A549 (cell line): ENCODE measurements around the gene ADAMTS13. TPM values are rescaled to one million over a fixed set of nuclear protein-coding genes. Genes with fewer than 3 reads are reported as not detected.

ENCODE experiments used
- ATAC-seq, 2 experiments: fragments of 200-7000 bp in 1 of 2; fragments of >200 bp in 1 of 2; cut with Nextera tagmentation in 1 of 2; cut with Tn5 transposase in 1 of 2; 3 replicates each; pipeline versions ENCODE4 v1.8.0 to v1.9.1; 2018 to 2020; ENCODE audit warnings: mild to moderate bottlenecking in 1 of 2, moderate library complexity in 1 of 2
- CTCF ChIA-PET: fragments of 300-600 bp; sonication (Branson Sonifier 250); formaldehyde crosslinking; extraction: SDS; loops from one replicate; lab custom pipeline; 2021; ENCODE audit warnings: antibody characterized with exemption, inconsistent platforms; lab: Yijun Ruan, JAX
- POLR2A ChIA-PET: fragments of 350-600 bp; formaldehyde crosslinking; extraction: SDS; loops from one replicate; lab custom pipeline; 2021; ENCODE audit warnings: antibody characterized with exemption, inconsistent platforms; lab: Yijun Ruan, JAX
- DNase-seq, 2 experiments: peaks; one replicate each; pipeline versions ENCODE4 v3.0.0 to v3.0.0-alpha.2; 2011 to 2016; ENCODE audit warnings: low read depth in 1 of 2, low spot score in 1 of 2
- FAIRE-seq: peaks from 2 replicates; lab custom pipeline; 2011; peaks lifted over from hg19 to GRCh38; lab: Jason Lieb, UNC
- H3K27ac ChIP-seq, 2 experiments: fragments of >200 bp; sonication (Bioruptor Twin); formaldehyde crosslinking; 3 replicates each; pipeline ENCODE4 v1.5.1; 2016 to 2017
- H3K4me1 ChIP-seq: fragments of >200 bp; sonication (Bioruptor Twin); formaldehyde crosslinking; 3 replicates; pipeline ENCODE4 v1.6.1; 2016
- H3K4me2 ChIP-seq: fragments of >200 bp; sonication (Bioruptor Twin); formaldehyde crosslinking; 3 replicates; pipeline ENCODE4 v1.6.1; 2016
- H3K4me3 ChIP-seq: fragments of >200 bp; sonication (Bioruptor Twin); formaldehyde crosslinking; 3 replicates; pipeline ENCODE4 v1.5.1; 2016
- H3K9me3 ChIP-seq: fragments of >200 bp; sonication (Bioruptor Twin); formaldehyde crosslinking; 3 replicates; pipeline ENCODE4 v1.6.1; 2016
- ATOH8 ChIP-seq: fragments of 250-450 bp; sonication (Bioruptor Pico); IDR thresholded peaks from 2 replicates; pipeline ENCODE4 v1.5.0; 2020; ENCODE audit warnings: low read depth, mild to moderate bottlenecking, moderate library complexity
- BHLHE40 ChIP-seq: IDR thresholded peaks from 2 replicates; pipeline ENCODE4 v1.6.1; 2012; ENCODE audit warnings: low read depth, low read length, inconsistent platforms
- CBX2 ChIP-seq: fragments of 200-600 bp; sonication (generic); IDR thresholded peaks from 2 replicates; pipeline ENCODE4 v1.6.1; 2016; ENCODE audit warnings: low read depth, mild to moderate bottlenecking, borderline replicate concordance
- CHD2 ChIP-seq: fragments of 150-350 bp; IDR thresholded peaks from 2 replicates; pipeline ENCODE4 v1.6.1; 2014; ENCODE audit warnings: low read length; ENCODE audit not compliant: partially characterized antibody
- CTCF ChIP-seq: fragments of >200 bp; sonication (Bioruptor Twin); formaldehyde crosslinking; IDR thresholded peaks from 3 replicates; pipeline ENCODE4 v1.5.1; 2016
- EHF ChIP-seq: fragments of 250-450 bp; sonication (Bioruptor Pico); IDR thresholded peaks from 2 replicates; pipeline ENCODE4 v1.5.0; 2020; ENCODE audit warnings: mild to moderate bottlenecking
- EHMT2 ChIP-seq: fragments of 200-600 bp; sonication (generic); IDR thresholded peaks from 2 replicates; pipeline ENCODE4 v1.6.1; 2016; ENCODE audit warnings: antibody characterized with exemption, low read depth, mild to moderate bottlenecking, moderate library complexity
- ELK1 ChIP-seq: fragments of 150-350 bp; IDR thresholded peaks from 2 replicates; pipeline ENCODE4 v1.6.1; 2014; ENCODE audit warnings: low read depth, mild to moderate bottlenecking, low read length
- HDAC2 ChIP-seq: fragments of 200-600 bp; sonication (generic); IDR thresholded peaks from 2 replicates; pipeline ENCODE4 v1.6.1; 2016
- JUN ChIP-seq, 2 experiments: fragments of >200 bp; sonication (Bioruptor Twin); formaldehyde crosslinking; IDR thresholded peaks; 2 replicates in 1 of 2; 3 replicates in 1 of 2; pipeline ENCODE4 v1.6.1; 2016 to 2017
- KDM1A ChIP-seq: fragments of 200-600 bp; sonication (generic); IDR thresholded peaks from 2 replicates; pipeline ENCODE4 v1.6.1; 2016; ENCODE audit warnings: low read depth, mild to moderate bottlenecking
- MYC ChIP-seq: IDR thresholded peaks from 2 replicates; pipeline ENCODE4 v1.6.1; 2012; ENCODE audit warnings: mild to moderate bottlenecking, inconsistent platforms, low read length, improper control_type of control experiment, borderline replicate concordance
- NR3C1 ChIP-seq: fragments of >200 bp; sonication (Bioruptor Twin); formaldehyde crosslinking; IDR thresholded peaks from 3 replicates; pipeline ENCODE4 v1.6.1; 2017
- PBX3 ChIP-seq: IDR thresholded peaks from 2 replicates; pipeline ENCODE4 v1.6.1; 2012
- POLR2AphosphoS2 ChIP-seq: conservative IDR thresholded peaks from 2 replicates; pipeline ENCODE4 v1.6.1; 2012; ENCODE audit warnings: low read length, improper control_type of control experiment, inconsistent platforms
- RARB ChIP-seq: fragments of 250-450 bp; sonication (Bioruptor Pico); IDR thresholded peaks from 2 replicates; pipeline ENCODE4 v1.8.0; 2021; ENCODE audit warnings: mild to moderate bottlenecking, moderate library complexity
- RCOR1 ChIP-seq: fragments of 150-350 bp; IDR thresholded peaks from 2 replicates; pipeline ENCODE4 v1.6.1; 2014; ENCODE audit warnings: antibody characterized with exemption, low read length, low read depth
- SREBF2 ChIP-seq: fragments of 450-650 bp; IDR thresholded peaks from 2 replicates; pipeline ENCODE4 v1.6.1; 2014; ENCODE audit warnings: mild to moderate bottlenecking, moderate library complexity
- TFCP2L1 ChIP-seq: fragments of 250-450 bp; sonication (Bioruptor Pico); IDR thresholded peaks from 2 replicates; pipeline ENCODE4 v1.5.0; 2021; ENCODE audit warnings: mild to moderate bottlenecking
- ZC3H11A ChIP-seq: fragments of 450-650 bp; IDR thresholded peaks from 2 replicates; pipeline ENCODE4 v1.6.1; 2014; ENCODE audit warnings: antibody characterized with exemption, mild to moderate bottlenecking
- ZNF302 ChIP-seq: fragments of 250-450 bp; sonication (Bioruptor Pico); IDR thresholded peaks from 2 replicates; pipeline ENCODE4 v1.9.0; 2021; ENCODE audit warnings: inconsistent platforms, mild to moderate bottlenecking, moderate library complexity
- WGBS: methylation state at CpG from one replicate; pipeline ENCODE4 v1.1.6; 2017; ENCODE audit errors: missing lambda C conversion rate; 5-methylcytosine and 5-hydroxymethylcytosine counted together
- polyA plus RNA-seq, 4 experiments: library from polyadenylated mRNA; depleted of rRNA in 3 of 4; stranded (reverse); fragments of >200 nt; fragmentation: RNase III in 1 of 4; extraction: RNeasy Plus Mini Kit Qiagen cat#74134 plus additional on column Dnase treatment in 1 of 4; gene quantifications; 2 replicates in 3 of 4; 3 replicates in 1 of 4; pipeline ENCODE4 v1.2.3, GENCODE V29; 2011 to 2017

The ADAMTS13 gene
- polyA plus RNA-seq, 2 of the 4 experiments (the other 2 are of a cell fraction) = 0.80 to 0.98 TPM

- CTCF ChIA-PET = interaction anchor here (0.7 to 4.2 kb wide), 4 partner anchors 9 to 38 kb away, joined by 3 to 21 read pairs (median 3); no protein-coding TSS in a partner anchor
Observed at GRCh38 chr9:133387680-133388079, 34.5 kb upstream of the ADAMTS13 start.

GRCh38 chr9:133389025-133389557 lies 33.1 kb upstream of the ADAMTS13 start:
- ChIA-PET POLR2A (interaction anchor here (1.0 kb wide), 1 partner anchor 70 kb away, joined by 4 read pairs; the partner anchor contains the start of gene CACFD1), CTCF (interaction anchor here (1.0 to 1.2 kb wide), 3 partner anchors 12 to 241 kb away, joined by 3 to 4 read pairs (median 4); partner anchors contain the start of gene STKLD1)
- FAIRE-seq (no peak), DNase-seq (no peak), ATAC-seq (no peak)
- Histone ChIP-seq H3K27ac (no peak overlapping the region), H3K4me3 (no peak overlapping the region), H3K4me1 (no peaks in the 10 kb centered on the region), H3K4me2 (no peak overlapping the region), H3K9me3 (no peaks in the 10 kb centered on the region)
- TF ChIP-seq POLR2AphosphoS2 (no peak), ELK1 (no peak), RARB (CRISPR knock-in tag) (no peak), KDM1A (no peak), JUN (IDR thresholded peaks at IDR 0.05) (no peak), EHMT2 (no peak)
- 96% methylated on average over 8 of the region's 12 CpGs for WGBS

More at GRCh38 chr9:133387680-133388079, 34.5 kb upstream of the ADAMTS13 start:
- Histone ChIP-seq H3K4me1 (no peaks in the 10 kb centered on the region), H3K4me2 (no peak overlapping the region), H3K9me3 (no peaks in the 10 kb centered on the region), H3K4me3 (no peak overlapping the region), H3K27ac (no peak overlapping the region)
- ATAC-seq (no peak), FAIRE-seq (no peak), DNase-seq (no peak)
- TF ChIP-seq TFCP2L1 (CRISPR knock-in tag) = no peak
- TF ChIP-seq CTCF = no peak
- 80% methylated on average over 9 of the region's 9 CpGs for WGBS
- POLR2A ChIA-PET = interaction anchor here (0.5 kb wide), 1 partner anchor 31 kb away, joined by 4 read pairs; the partner anchor contains the start of genes SURF1 and SURF2

GRCh38 chr9:133389562-133389961 lies 32.6 kb upstream of the ADAMTS13 start:
- FAIRE-seq (no peak), ATAC-seq (no peak), DNase-seq (no peak)
- no peaks in the 10 kb centered on the region for H3K9me3 ChIP-seq
- POLR2A ChIA-PET = interaction anchor here (1.0 kb wide), 1 partner anchor 70 kb away, joined by 4 read pairs; the partner anchor contains the start of gene CACFD1
- H3K27ac ChIP-seq = no peak overlapping the region
- no peak overlapping the region for H3K4me3 ChIP-seq
- WGBS = 87% methylated on average over 7 of the region's 13 CpGs
- CTCF ChIA-PET = interaction anchor here (1.2 kb wide), 1 partner anchor 242 kb away, joined by 4 read pairs; no protein-coding TSS in a partner anchor
- TF ChIP-seq POLR2AphosphoS2 (no peak), ZC3H11A (no peak), RCOR1 (no peak), EHF (no peak), ZNF302 (CRISPR knock-in tag) (no peak), NR3C1 (no peak), ATOH8 (CRISPR knock-in tag) (no peak), CBX2 (no peak), SREBF2 (no peak), MYC (no peak), PBX3 (no peak), HDAC2 (no peak), BHLHE40 (no peak), CHD2 (no peak)
- H3K4me2 ChIP-seq = no peak overlapping the region
- no peaks in the 10 kb centered on the region for H3K4me1 ChIP-seq
